Suprapubic skin (tissue), 4 donors: ENCODE data around the gene TUBB6. TPM values are rescaled to one million over a fixed set of nuclear protein-coding genes. Genes with fewer than 3 reads are reported as not detected.

ENCODE experiments used
- DNase-seq, 2 donors: peaks; one replicate each; pipeline ENCODE4 v3.0.0-alpha.2; 2019; ENCODE audit warnings: low spot score in 2 of 2
- H3K27ac ChIP-seq: fragments of 200-600 bp; sonication (generic); one replicate; pipeline ENCODE4 v1.5.1; 2019
- H3K27me3 ChIP-seq: fragments of 200-600 bp; sonication (generic); one replicate; pipeline ENCODE4 v1.5.1; 2019
- H3K36me3 ChIP-seq: fragments of 200-600 bp; sonication (generic); one replicate; pipeline ENCODE4 v1.5.1; 2019
- H3K4me1 ChIP-seq: fragments of 200-600 bp; sonication (generic); one replicate; pipeline ENCODE4 v1.5.1; 2019
- H3K4me3 ChIP-seq: fragments of 200-600 bp; sonication (generic); one replicate; pipeline ENCODE4 v1.5.1; 2019; ENCODE audit warnings: mild to moderate bottlenecking
- H3K9me3 ChIP-seq: fragments of 200-600 bp; sonication (generic); one replicate; pipeline ENCODE4 v1.5.1; 2019
- CTCF ChIP-seq, 2 donors: fragments of 200-600 bp in 1 of 2; fragments of 450-650 bp in 1 of 2; sonication (generic) in 1 of 2; IDR thresholded peaks; one replicate each; pipeline ENCODE4 v1.5.1; 2016 to 2019; ENCODE audit warnings: antibody characterized with exemption in 2 of 2, mild to moderate bottlenecking in 1 of 2, moderate library complexity in 1 of 2
- EP300 ChIP-seq: sonication (generic); formaldehyde crosslinking; IDR thresholded peaks from one replicate; pipeline ENCODE4 v1.6.1; 2017; ENCODE audit warnings: antibody characterized with exemption
- POLR2A ChIP-seq, 2 donors: fragments of 450-650 bp; IDR thresholded peaks; one replicate each; pipeline ENCODE4 v1.6.1; 2017; ENCODE audit warnings: antibody characterized with exemption in 2 of 2, mild to moderate bottlenecking in 2 of 2, moderate library complexity in 2 of 2
- POLR2AphosphoS5 ChIP-seq, 3 donors: sonication (generic); formaldehyde crosslinking; IDR thresholded peaks; one replicate each; pipeline ENCODE4 v1.6.1; 2017; ENCODE audit warnings: antibody characterized with exemption in 3 of 3
- WGBS: methylation state at CpG from one replicate; pipeline ENCODE4 v1.1.5; 2018; 5-methylcytosine and 5-hydroxymethylcytosine counted together
- total RNA-seq, 4 donors: library from RNA; depleted of rRNA; stranded (reverse); fragments of >200 nt; gene quantifications; one replicate each; pipeline ENCODE4 v1.1.0, GENCODE V29; 2016

The TUBB6 gene
- total RNA-seq, 4 donors from 2014 or later, result 211 to 298 (median 220) TPM

GRCh38 chr18:12334863-12335262 is 26.8 kb downstream of the TUBB6 start:
- H3K36me3 ChIP-seq, result peaks cover 73% of the 10 kb centered on the region
- H3K27me3 ChIP-seq, result no peaks in the 10 kb centered on the region
- no peaks in the 10 kb centered on the region for H3K4me1 ChIP-seq
- no peaks in the 10 kb centered on the region for H3K9me3 ChIP-seq
- WGBS, result 77% methylated on average over 2 of the region's 2 CpGs
- no peak overlapping the region for H3K27ac ChIP-seq
- TF ChIP-seq CTCF (IDR thresholded peaks at IDR 0.05) (no peak), POLR2A (IDR thresholded peaks at IDR 0.05) (no peak)
- DNase-seq, result no peak
- no peak overlapping the region for H3K4me3 ChIP-seq

- no peak for DNase-seq
- no peak overlapping the region for H3K27ac ChIP-seq
- TF ChIP-seq EP300, result no peak
- TF ChIP-seq POLR2A (IDR thresholded peaks at IDR 0.05), result no peak
- no peak for TF ChIP-seq POLR2AphosphoS5 (IDR thresholded peaks at IDR 0.05)
- no peak for TF ChIP-seq CTCF (IDR thresholded peaks at IDR 0.05)
- H3K27me3 ChIP-seq, result no peaks in the 10 kb centered on the region
- H3K36me3 ChIP-seq, result peaks cover 74% of the 10 kb centered on the region
- H3K4me1 ChIP-seq, result no peaks in the 10 kb centered on the region
- H3K9me3 ChIP-seq, result no peaks in the 10 kb centered on the region
- no peak overlapping the region for H3K4me3 ChIP-seq
- 81% methylated on average over 7 of the region's 7 CpGs for WGBS
These were observed 27.5 kb downstream of the TUBB6 start for GRCh38 chr18:12335503-12335902.

- no peak overlapping the region for H3K4me3 ChIP-seq
- TF ChIP-seq POLR2A (IDR thresholded peaks at IDR 0.05) (no peak), CTCF (IDR thresholded peaks at IDR 0.05) (no peak), EP300 (no peak), POLR2AphosphoS5 (IDR thresholded peaks at IDR 0.05) (no peak)
- WGBS, result 69% methylated on average over 2 of the region's 2 CpGs
- peaks cover 74% of the 10 kb centered on the region for H3K36me3 ChIP-seq
- no peak for DNase-seq
- H3K27ac ChIP-seq, result no peak overlapping the region
- no peaks in the 10 kb centered on the region for H3K27me3 ChIP-seq
- no peaks in the 10 kb centered on the region for H3K4me1 ChIP-seq
- H3K9me3 ChIP-seq, result no peaks in the 10 kb centered on the region
These were observed 28.2 kb downstream of the TUBB6 start for GRCh38 chr18:12336171-12336613.

- Histone ChIP-seq H3K9me3 (no peaks in the 10 kb centered on the region), H3K27ac (no peak overlapping the region), H3K4me3 (no peak overlapping the region), H3K36me3 (peaks cover 80% of the 10 kb centered on the region), H3K4me1 (no peaks in the 10 kb centered on the region), H3K27me3 (no peaks in the 10 kb centered on the region)
- 73% methylated on average over 6 of the region's 6 CpGs for WGBS
- TF ChIP-seq EP300 (no peak), POLR2AphosphoS5 (IDR thresholded peaks at IDR 0.05) (no peak), CTCF (IDR thresholded peaks at IDR 0.05) (no peak), POLR2A (IDR thresholded peaks at IDR 0.05) (no peak)
- DNase-seq, result no peak
These were observed 28.8 kb downstream of the TUBB6 start for GRCh38 chr18:12336887-12337286.

GRCh38 chr18:12338382-12338781 is 30.3 kb downstream of the TUBB6 start:
- no peak overlapping the region for H3K27ac ChIP-seq
- no peak for DNase-seq
- H3K36me3 ChIP-seq, result peaks cover 93% of the 10 kb centered on the region
- 93% methylated on average over 2 of the region's 2 CpGs for WGBS
- H3K4me1 ChIP-seq, result no peaks in the 10 kb centered on the region
- H3K4me3 ChIP-seq, result no peak overlapping the region
- H3K9me3 ChIP-seq, result no peaks in the 10 kb centered on the region
- no peaks in the 10 kb centered on the region for H3K27me3 ChIP-seq
- TF ChIP-seq POLR2A (IDR thresholded peaks at IDR 0.05), result no peak
- TF ChIP-seq POLR2AphosphoS5 (IDR thresholded peaks at IDR 0.05), result no peak
- no peak for TF ChIP-seq EP300
- no peak for TF ChIP-seq CTCF (IDR thresholded peaks at IDR 0.05)
